DMS53 treated with DMSO at 0.1 percent for 48 hours (cell line): ENCODE data around the gene AZIN2.
"Not testable (repeated sequence)": the region's sequence is repeated elsewhere in the genome, so short reads cannot be mapped to it uniquely, and the experiment has no call there.

Experiments
- DNase-seq: peaks from one replicate; lab custom pipeline; 2025; ENCODE audit not compliant: unreplicated experiment; lab: John Stamatoyannopoulos, UW

Gene AZIN2

GRCh38 chr1:33126411-33127000, 45.6 kb downstream of the AZIN2 start:
- DNase-seq, result no peak

- peak; percentile 96 for DNase-seq
Measured at GRCh38 chr1:33127001-33127823, 46.3 kb downstream of the AZIN2 start.

- no peak for DNase-seq
Measured at GRCh38 chr1:33128781-33129180, 47.8 kb downstream of the AZIN2 start.

GRCh38 chr1:33130297-33130696, 49.3 kb downstream of the AZIN2 start:
- no peak for DNase-seq

GRCh38 chr1:33131191-33131590, 50.2 kb downstream of the AZIN2 start:
- DNase-seq, result no peak

GRCh38 chr1:33132549-33132948, 51.6 kb downstream of the AZIN2 start:
- no peak for DNase-seq

- DNase-seq, result no peak
Measured at GRCh38 chr1:33133478-33134105, 52.6 kb downstream of the AZIN2 start.

- not testable (repeated sequence) for DNase-seq
Measured at GRCh38 chr1:33136041-33136440, 55.1 kb downstream of the AZIN2 start.

- DNase-seq, result no peak
Measured at GRCh38 chr1:33137800-33138199, 56.8 kb downstream of the AZIN2 start.

- DNase-seq, result no peak
Measured at GRCh38 chr1:33140153-33141149, 59.5 kb downstream of the AZIN2 start.

- DNase-seq, result no peak
Measured at GRCh38 chr1:33141216-33141615, 60.3 kb downstream of the AZIN2 start.

- DNase-seq, result no peak
Measured at GRCh38 chr1:33141781-33142180, 60.8 kb downstream of the AZIN2 start.

GRCh38 chr1:33142483-33143064, 61.6 kb downstream of the AZIN2 start:
- no peak for DNase-seq

- DNase-seq, result no peak
Measured at GRCh38 chr1:33143176-33143575, 62.2 kb downstream of the AZIN2 start.

GRCh38 chr1:33143698-33144097, 62.7 kb downstream of the AZIN2 start:
- no peak for DNase-seq

- DNase-seq, result no peak
Measured at GRCh38 chr1:33146003-33146402, 65.0 kb downstream of the AZIN2 start.

- no peak for DNase-seq
Measured at GRCh38 chr1:33147275-33147996, 66.5 kb downstream of the AZIN2 start.

- DNase-seq, result no peak
Measured at GRCh38 chr1:33147997-33148314, 67.0 kb downstream of the AZIN2 start.

- DNase-seq, result no peak
Measured at GRCh38 chr1:33148615-33149014, 67.7 kb downstream of the AZIN2 start.
